Left ventricle myocardium inferior (tissue), 1 donor: ENCODE data around the gene UROD. TPM values are rescaled to one million over a fixed set of nuclear protein-coding genes. Genes with fewer than 3 reads are reported as not detected.

Experiments used
- DNase-seq: peaks from one replicate; pipeline ENCODE4 v3.0.0-alpha.2; 2020
- H3K27ac ChIP-seq: fragments of 200-600 bp; replicated peaks from 2 replicates; pipeline ENCODE4 v1.8.0; 2021
- H3K27me3 ChIP-seq: fragments of 200-600 bp; 2 replicates; pipeline ENCODE4 v1.8.0; 2021; ENCODE audit warnings: low read depth
- H3K36me3 ChIP-seq: fragments of 200-600 bp; 2 replicates; pipeline ENCODE4 v1.8.0; 2021
- H3K4me1 ChIP-seq: fragments of 200-600 bp; 2 replicates; pipeline ENCODE4 v1.8.0; 2021
- H3K4me3 ChIP-seq: fragments of 200-600 bp; 2 replicates; pipeline ENCODE4 v1.8.0; 2021; ENCODE audit warnings: mild to moderate bottlenecking, moderate library complexity
- H3K9me3 ChIP-seq: fragments of 200-600 bp; replicated peaks from 2 replicates; pipeline ENCODE4 v1.8.0; 2021
- CTCF ChIP-seq: fragments of 200-600 bp; IDR thresholded peaks from 2 replicates; pipeline ENCODE4 v1.8.0; 2021; ENCODE audit warnings: antibody characterized with exemption, mild to moderate bottlenecking, borderline replicate concordance
- intact Hi-C: fragments of 100-400 bp; cut with micrococcal nuclease; formaldehyde crosslinking; loops from one replicate; pipeline ENCODE4 v1.11.0; 2022
- total RNA-seq: library from RNA; stranded (reverse); fragmentation: NEBNext Ultra II Directional; extraction: Animal tissue kit (Norgen Biotek cat#: 25700); gene quantifications from one replicate; pipeline ENCODE4 v1.2.1, GENCODE V29; 2021
- donor health status: DM: no; HTN: yes; CAD: no; lungs with severe emphysema.

The UROD gene
- total RNA-seq, 1 donor from 2014 or later, result 67.5 TPM

DNA sequence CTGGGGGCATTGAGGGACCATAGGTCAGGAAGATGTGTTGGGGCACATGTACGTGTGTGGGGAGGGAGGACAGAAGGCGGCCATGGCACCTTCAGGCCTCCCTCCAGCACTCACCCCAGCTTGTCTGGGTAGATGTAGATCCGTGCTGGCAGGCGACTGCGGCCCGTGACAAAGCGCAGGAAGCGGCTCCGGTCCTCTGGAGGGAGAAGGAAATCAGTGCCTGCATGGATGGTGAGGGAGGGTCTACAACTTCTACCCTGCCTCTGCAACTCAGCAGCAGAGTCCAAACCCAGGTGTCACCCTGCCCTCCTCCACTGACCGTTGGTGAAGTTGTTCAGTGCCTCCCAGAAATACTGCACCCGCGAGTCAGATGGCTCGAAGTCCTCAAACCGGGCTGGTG lies 8.3 kb upstream of the UROD start:
- Histone ChIP-seq H3K4me3 (no peak overlapping the region), H3K27ac (no peak overlapping the region), H3K27me3 (no peaks in the 10 kb centered on the region), H3K36me3 (peaks cover 69% of the 10 kb centered on the region), H3K9me3 (no peaks in the 10 kb centered on the region), H3K4me1 (peaks cover 6% of the 10 kb centered on the region)
- no peak for DNase-seq
- intact Hi-C loops, result no loop called here
- TF ChIP-seq CTCF, result no peak

DNA sequence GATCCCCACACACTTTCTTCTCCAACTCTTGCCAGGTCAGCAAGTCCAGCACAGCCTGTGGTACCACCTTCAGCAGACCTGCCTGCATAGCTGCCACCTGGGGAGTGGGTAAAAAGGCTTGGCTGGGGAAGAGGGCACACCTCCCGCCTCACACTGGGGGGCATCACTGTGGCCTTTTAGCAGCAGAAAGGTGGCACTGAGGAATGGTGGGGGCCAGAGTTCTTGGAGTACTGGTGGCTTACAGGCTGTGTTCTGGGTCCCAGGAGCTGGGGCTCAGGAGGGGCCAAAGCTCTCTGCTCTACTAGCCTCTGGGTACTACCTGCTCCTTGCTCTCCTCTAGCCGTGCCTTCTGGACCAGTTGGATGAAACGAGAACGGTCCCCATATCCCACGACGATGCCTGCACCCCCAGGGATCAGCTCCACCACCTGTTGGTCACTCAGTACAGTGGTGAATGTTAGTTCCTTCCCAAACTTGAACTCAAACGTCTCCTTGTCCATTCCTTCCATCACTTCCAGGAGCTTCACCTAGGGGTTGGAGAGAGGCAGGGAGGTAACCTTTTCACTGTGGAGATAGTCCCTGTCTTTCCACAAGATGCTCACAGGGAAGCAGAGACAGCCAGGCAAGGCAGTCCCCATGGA lies 7.7 kb upstream of the UROD start:
- no peak overlapping the region for H3K4me3 ChIP-seq
- H3K27ac ChIP-seq, result no peak overlapping the region
- H3K27me3 ChIP-seq, result no peaks in the 10 kb centered on the region
- peaks cover 13% of the 10 kb centered on the region for H3K4me1 ChIP-seq
- intact Hi-C loops, result no loop called here
- no peaks in the 10 kb centered on the region for H3K9me3 ChIP-seq
- DNase-seq, result no peak
- no peak for TF ChIP-seq CTCF
- peaks cover 75% of the 10 kb centered on the region for H3K36me3 ChIP-seq

DNA sequence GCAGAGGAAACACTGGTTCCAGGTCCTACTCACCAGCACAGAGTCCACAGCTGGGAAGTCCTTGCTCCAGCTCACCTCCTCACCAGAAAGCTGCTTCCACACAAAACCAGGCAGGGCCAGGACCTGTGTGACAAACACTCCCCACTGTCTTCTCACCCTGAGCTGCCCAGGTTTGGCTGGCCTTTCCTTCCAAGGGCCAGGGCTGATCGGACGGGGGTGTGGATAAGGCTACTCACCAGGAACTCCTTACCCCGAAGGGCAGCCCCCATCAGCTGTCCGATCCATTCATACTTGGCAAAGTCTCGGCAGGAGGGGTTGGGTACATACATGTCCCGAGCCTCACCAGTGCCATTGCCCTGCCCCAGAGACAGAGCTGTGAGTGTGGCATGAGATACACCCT lies 6.3 kb upstream of the UROD start:
- Histone ChIP-seq H3K27me3 (no peaks in the 10 kb centered on the region), H3K27ac (no peak overlapping the region), H3K36me3 (peaks cover 79% of the 10 kb centered on the region), H3K9me3 (no peaks in the 10 kb centered on the region), H3K4me1 (peaks cover 23% of the 10 kb centered on the region), H3K4me3 (no peak overlapping the region)
- intact Hi-C loops, result no loop called here
- DNase-seq, result no peak
- no peak for TF ChIP-seq CTCF

- no peak for DNase-seq
- H3K4me1 ChIP-seq, result peaks cover 34% of the 10 kb centered on the region
- H3K36me3 ChIP-seq, result peaks cover 74% of the 10 kb centered on the region
- no peaks in the 10 kb centered on the region for H3K27me3 ChIP-seq
- TF ChIP-seq CTCF, result no peak
- no peak overlapping the region for H3K27ac ChIP-seq
- intact Hi-C loops, result no loop called here
- H3K4me3 ChIP-seq, result no peak overlapping the region
- no peaks in the 10 kb centered on the region for H3K9me3 ChIP-seq
Observed at GRCh38 chr1:45007311-45007710, 4.7 kb upstream of the UROD start.

DNA sequence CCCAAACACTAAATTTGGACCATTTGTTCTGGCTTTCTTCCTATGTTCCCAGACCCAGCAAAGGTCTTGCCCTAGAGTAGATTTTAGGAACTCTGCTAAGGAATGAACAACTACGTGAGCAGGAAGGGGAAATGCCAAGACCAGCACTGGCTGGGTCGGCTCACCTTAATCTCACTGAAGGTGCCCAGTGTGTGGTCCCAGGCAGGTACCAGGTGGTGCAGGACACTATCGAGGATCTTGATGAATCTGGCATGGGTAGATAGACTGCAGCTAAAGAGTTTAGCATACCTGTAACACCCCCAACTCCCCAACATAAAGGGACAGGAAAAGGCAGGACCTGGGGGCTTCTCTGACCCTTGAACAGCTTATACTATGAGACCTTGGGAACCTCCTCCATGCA lies 4.0 kb upstream of the UROD start:
- Histone ChIP-seq H3K9me3 (no peaks in the 10 kb centered on the region), H3K4me3 (no peak overlapping the region), H3K27ac (no peak overlapping the region), H3K36me3 (peaks cover 67% of the 10 kb centered on the region), H3K4me1 (peaks cover 42% of the 10 kb centered on the region), H3K27me3 (no peaks in the 10 kb centered on the region)
- intact Hi-C loops, result no loop called here
- TF ChIP-seq CTCF, result no peak
- DNase-seq, result no peak
